H1 (cell line): ENCODE results near the gene MAN2A1.

ENCODE experiments used
- CEBPB ChIP-seq: IDR thresholded peaks from 2 replicates; pipeline ENCODE4 v1.6.1; 2012; ENCODE audit warnings: low read depth, low read length
- CREB1 ChIP-seq: IDR thresholded peaks from 2 replicates; pipeline ENCODE4 v1.6.1; 2012; ENCODE audit warnings: inconsistent platforms
- EZH2 ChIP-seq: fragments of 200-600 bp; sonication (generic); IDR thresholded peaks from 2 replicates; pipeline ENCODE4 v1.7.1; 2012; ENCODE audit warnings: low read depth, mild to moderate bottlenecking, moderate library complexity, low read length, inconsistent platforms; ENCODE audit not compliant: severe bottlenecking
- JUND ChIP-seq: IDR thresholded peaks from 2 replicates; pipeline ENCODE4 v1.6.1; 2011; ENCODE audit warnings: mild to moderate bottlenecking, improper control_type of control experiment, low read length
- KDM1A ChIP-seq: fragments of 200-600, 300-600 bp; sonication (generic); IDR thresholded peaks from 2 replicates; pipeline ENCODE4 v1.7.1; 2016; ENCODE audit warnings: mild to moderate bottlenecking, low read length, borderline replicate concordance
- POLR2A ChIP-seq, 2 experiments: IDR thresholded peaks; 1 replicate in 1 of 2; 2 replicates in 1 of 2; pipeline ENCODE4 v1.6.1; 2011; ENCODE audit warnings: low read depth in 2 of 2, low read length in 2 of 2, mild to moderate bottlenecking in 2 of 2; ENCODE audit errors: control extremely low read depth in 1 of 2
- SIN3A ChIP-seq, 2 experiments: IDR thresholded peaks in 1 of 2; conservative IDR thresholded peaks in 1 of 2; 2 replicates each; pipeline ENCODE4 v1.6.1; 2011 to 2012; ENCODE audit warnings: low read length in 2 of 2, improper control_type of control experiment in 1 of 2, low read depth in 1 of 2, mild to moderate bottlenecking in 1 of 2
- SUZ12 ChIP-seq: fragments of 200-600 bp; sonication (generic); IDR thresholded peaks from 2 replicates; pipeline ENCODE4 v1.6.1; 2012; ENCODE audit warnings: mild to moderate bottlenecking, inconsistent platforms, low read length, moderate library complexity, mixed read lengths
- TAF1 ChIP-seq: IDR thresholded peaks from 2 replicates; pipeline ENCODE4 v1.6.1; 2011; ENCODE audit warnings: mild to moderate bottlenecking, low read depth, low read length
- TCF12 ChIP-seq: IDR thresholded peaks from 2 replicates; pipeline ENCODE4 v1.6.1; 2011; ENCODE audit warnings: low read depth, mild to moderate bottlenecking, low read length
- TF ChIP-seq, protein P1 (sequence below), 3 experiments: IDR thresholded peaks; 1 replicate in 2 of 3; 2 replicates in 1 of 3; pipeline versions ENCODE4 v1.5.1 to v1.6.1; 2011; ENCODE audit warnings: low read length in 3 of 3, mild to moderate bottlenecking in 3 of 3, inconsistent platforms in 2 of 3, low read depth in 1 of 3, moderate library complexity in 1 of 3; ENCODE audit not compliant: insufficient read depth in 1 of 3; ENCODE audit errors: control extremely low read depth in 1 of 3
- TF ChIP-seq, protein P2 (sequence below): IDR thresholded peaks from 2 replicates; pipeline ENCODE4 v1.6.1; 2011; ENCODE audit warnings: low read length, improper control_type of control experiment
- TF ChIP-seq, protein P3 (sequence below): IDR thresholded peaks from 2 replicates; pipeline ENCODE4 v1.6.1; 2012; ENCODE audit warnings: inconsistent platforms

DNA sequence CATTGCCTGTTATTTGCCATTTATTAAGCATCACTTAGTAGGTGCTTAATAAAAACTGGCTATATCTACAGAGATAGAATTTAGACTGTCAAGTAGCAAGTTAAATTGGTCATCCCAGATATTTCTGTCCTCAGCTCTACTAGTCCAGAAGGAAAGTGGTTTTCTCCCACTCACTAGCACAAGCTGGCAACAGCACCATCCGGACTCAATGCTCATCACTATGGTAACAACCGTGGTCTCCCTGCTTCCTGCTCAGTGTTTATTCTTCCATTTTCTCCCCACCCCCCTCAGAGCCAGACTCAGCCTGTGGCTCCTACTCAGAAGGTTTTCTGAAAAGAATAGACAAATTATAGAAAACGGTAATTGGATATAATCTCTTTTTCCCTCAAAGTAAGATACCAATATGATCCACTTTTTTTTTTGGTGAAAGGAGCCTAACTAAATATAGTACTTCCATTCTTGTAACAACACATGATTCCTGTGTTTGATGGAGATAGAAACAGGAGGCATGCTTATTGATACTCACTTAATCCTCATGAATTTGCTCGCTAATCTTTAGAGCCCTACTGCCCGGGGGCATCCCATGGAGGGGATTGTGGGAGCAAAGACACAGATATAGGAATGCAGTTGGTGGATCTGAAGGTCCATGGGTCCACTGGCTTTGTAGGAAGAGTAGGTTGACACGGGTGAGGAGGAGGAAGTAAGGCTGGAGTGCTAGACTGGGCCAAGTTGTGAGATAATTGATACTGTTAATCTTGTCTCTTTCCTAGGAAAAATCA lies 191.4 kb downstream of the MAN2A1 start:
- TF ChIP-seq CEBPB (no peak), TCF12 (no peak), SUZ12 (no peak), KDM1A (no peak), TAF1 (no peak), JUND (no peak), EZH2 (no peak), POLR2A (IDR thresholded peaks at IDR 0.05; ENCODE audit: control extremely low read depth in 1 of 2, low read depth in 2 of 2, low read length in 2 of 2) (no peak), CREB1 (no peak), SIN3A (conservative IDR thresholded peaks at IDR 0.05 in 1 of 2, IDR thresholded peaks at IDR 0.05 in 1 of 2; ENCODE audit: low read depth in 1 of 2, low read length in 2 of 2) (no peak)
- TF ChIP-seq, protein P1, sequence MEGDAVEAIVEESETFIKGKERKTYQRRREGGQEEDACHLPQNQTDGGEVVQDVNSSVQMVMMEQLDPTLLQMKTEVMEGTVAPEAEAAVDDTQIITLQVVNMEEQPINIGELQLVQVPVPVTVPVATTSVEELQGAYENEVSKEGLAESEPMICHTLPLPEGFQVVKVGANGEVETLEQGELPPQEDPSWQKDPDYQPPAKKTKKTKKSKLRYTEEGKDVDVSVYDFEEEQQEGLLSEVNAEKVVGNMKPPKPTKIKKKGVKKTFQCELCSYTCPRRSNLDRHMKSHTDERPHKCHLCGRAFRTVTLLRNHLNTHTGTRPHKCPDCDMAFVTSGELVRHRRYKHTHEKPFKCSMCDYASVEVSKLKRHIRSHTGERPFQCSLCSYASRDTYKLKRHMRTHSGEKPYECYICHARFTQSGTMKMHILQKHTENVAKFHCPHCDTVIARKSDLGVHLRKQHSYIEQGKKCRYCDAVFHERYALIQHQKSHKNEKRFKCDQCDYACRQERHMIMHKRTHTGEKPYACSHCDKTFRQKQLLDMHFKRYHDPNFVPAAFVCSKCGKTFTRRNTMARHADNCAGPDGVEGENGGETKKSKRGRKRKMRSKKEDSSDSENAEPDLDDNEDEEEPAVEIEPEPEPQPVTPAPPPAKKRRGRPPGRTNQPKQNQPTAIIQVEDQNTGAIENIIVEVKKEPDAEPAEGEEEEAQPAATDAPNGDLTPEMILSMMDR (IDR thresholded peaks at IDR 0.05; ENCODE audit: control extremely low read depth in 1 of 3, insufficient read depth in 1 of 3, low read depth in 1 of 3, low read length in 3 of 3): no peak
- TF ChIP-seq, protein P2, sequence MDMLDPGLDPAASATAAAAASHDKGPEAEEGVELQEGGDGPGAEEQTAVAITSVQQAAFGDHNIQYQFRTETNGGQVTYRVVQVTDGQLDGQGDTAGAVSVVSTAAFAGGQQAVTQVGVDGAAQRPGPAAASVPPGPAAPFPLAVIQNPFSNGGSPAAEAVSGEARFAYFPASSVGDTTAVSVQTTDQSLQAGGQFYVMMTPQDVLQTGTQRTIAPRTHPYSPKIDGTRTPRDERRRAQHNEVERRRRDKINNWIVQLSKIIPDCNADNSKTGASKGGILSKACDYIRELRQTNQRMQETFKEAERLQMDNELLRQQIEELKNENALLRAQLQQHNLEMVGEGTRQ: no peak
- TF ChIP-seq, protein P3, sequence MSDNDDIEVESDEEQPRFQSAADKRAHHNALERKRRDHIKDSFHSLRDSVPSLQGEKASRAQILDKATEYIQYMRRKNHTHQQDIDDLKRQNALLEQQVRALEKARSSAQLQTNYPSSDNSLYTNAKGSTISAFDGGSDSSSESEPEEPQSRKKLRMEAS: no peak
